IPS DF 6.9 (cell line): ENCODE measurements around the gene SPRED2.

Experiments used
- DNase-seq: peaks from one replicate; pipeline ENCODE4 v3.0.0-alpha.2; 2013; ENCODE audit warnings: low read depth, low spot score
- H3K27ac ChIP-seq: one replicate; pipeline ENCODE4 v1.5.1; 2013; ENCODE audit warnings: low read length, control low read depth
- H3K27me3 ChIP-seq: 2 replicates; pipeline ENCODE4 v1.6.1; 2013; ENCODE audit warnings: mild to moderate bottlenecking, low read length; ENCODE audit not compliant: control insufficient read depth, insufficient read depth
- H3K36me3 ChIP-seq: 2 replicates; pipeline ENCODE4 v1.6.1; 2013; ENCODE audit warnings: low read length; ENCODE audit not compliant: control insufficient read depth, insufficient read depth
- H3K4me1 ChIP-seq: 2 replicates; pipeline ENCODE4 v1.6.1; 2013; ENCODE audit warnings: low read length; ENCODE audit not compliant: control insufficient read depth, insufficient read depth
- H3K4me3 ChIP-seq: 2 replicates; pipeline ENCODE4 v1.5.1; 2013; ENCODE audit warnings: mild to moderate bottlenecking, low read length
- H3K9me3 ChIP-seq: 2 replicates; pipeline ENCODE4 v1.6.1; 2013; ENCODE audit warnings: low read length, inconsistent platforms; ENCODE audit not compliant: control insufficient read depth, insufficient read depth
- WGBS: extraction: QIAGEN DNeasy Blood & Tissue Kit; methylation state at CpG from one replicate; pipeline ENCODE4 v1.1.7; 2013; ENCODE audit warnings: mixed read lengths, missing lambda C conversion rate; ENCODE audit not compliant: insufficient read length, insufficient coverage; 5-methylcytosine and 5-hydroxymethylcytosine counted together

SPRED2 gene

GRCh38 chr2:65397122-65397521 is 35.3 kb downstream of the SPRED2 start:
- H3K36me3 ChIP-seq = no peaks in the 10 kb centered on the region
- H3K4me3 ChIP-seq = no peak overlapping the region
- no CpG with 5 or more reads among the region's 2 CpGs for WGBS
- H3K27ac ChIP-seq = no peak overlapping the region
- H3K27me3 ChIP-seq = no peaks in the 10 kb centered on the region
- no peaks in the 10 kb centered on the region for H3K9me3 ChIP-seq
- H3K4me1 ChIP-seq = peaks cover 4% of the 10 kb centered on the region
- no peak for DNase-seq

- H3K4me1 ChIP-seq = peaks cover 4% of the 10 kb centered on the region
- H3K27me3 ChIP-seq = no peaks in the 10 kb centered on the region
- no peak for DNase-seq
- no peak overlapping the region for H3K27ac ChIP-seq
- no CpG with 5 or more reads among the region's 7 CpGs for WGBS
- H3K9me3 ChIP-seq = no peaks in the 10 kb centered on the region
- H3K4me3 ChIP-seq = no peak overlapping the region
- no peaks in the 10 kb centered on the region for H3K36me3 ChIP-seq
Measured at GRCh38 chr2:65396348-65397026, 35.9 kb downstream of the SPRED2 start.

DNA sequence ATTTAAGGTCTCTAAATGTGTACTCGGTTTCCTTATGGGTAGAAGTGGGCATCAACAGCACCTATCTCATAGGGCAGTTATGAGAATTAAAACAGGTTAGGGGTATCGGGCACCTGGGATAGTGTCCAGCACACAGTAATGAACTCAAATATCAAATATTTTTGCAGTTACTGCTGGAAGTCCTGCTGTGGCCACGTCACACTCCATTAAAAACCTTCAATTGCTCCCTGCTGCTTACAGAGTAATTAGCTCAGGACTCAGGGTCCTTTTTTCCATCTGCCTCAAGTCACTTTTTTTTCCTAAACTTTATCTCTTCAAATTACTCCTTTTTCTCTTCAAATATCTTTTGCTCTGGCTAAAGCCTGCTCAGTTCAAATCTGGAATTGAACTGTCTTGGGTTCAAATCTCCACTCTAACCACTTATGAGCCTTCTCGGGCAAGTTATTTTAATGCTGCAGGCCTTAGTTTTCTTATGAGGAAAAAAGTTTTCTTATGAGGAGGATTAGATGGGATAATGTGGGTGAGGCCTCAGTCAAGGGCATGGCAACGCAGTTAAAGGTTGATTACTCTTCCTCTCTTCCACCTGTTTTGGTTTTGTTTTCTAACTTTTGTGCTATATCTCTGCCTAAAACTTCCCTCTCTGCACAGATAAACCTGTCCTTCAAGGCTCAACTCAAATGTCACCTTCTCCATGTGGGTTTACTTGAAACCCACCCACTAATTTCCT is 36.6 kb downstream of the SPRED2 start:
- no peaks in the 10 kb centered on the region for H3K36me3 ChIP-seq
- no peak overlapping the region for H3K27ac ChIP-seq
- H3K4me3 ChIP-seq = no peak overlapping the region
- no CpG with 5 or more reads among the region's 5 CpGs for WGBS
- no peaks in the 10 kb centered on the region for H3K27me3 ChIP-seq
- H3K9me3 ChIP-seq = no peaks in the 10 kb centered on the region
- peaks cover 4% of the 10 kb centered on the region for H3K4me1 ChIP-seq
- DNase-seq = no peak

DNA sequence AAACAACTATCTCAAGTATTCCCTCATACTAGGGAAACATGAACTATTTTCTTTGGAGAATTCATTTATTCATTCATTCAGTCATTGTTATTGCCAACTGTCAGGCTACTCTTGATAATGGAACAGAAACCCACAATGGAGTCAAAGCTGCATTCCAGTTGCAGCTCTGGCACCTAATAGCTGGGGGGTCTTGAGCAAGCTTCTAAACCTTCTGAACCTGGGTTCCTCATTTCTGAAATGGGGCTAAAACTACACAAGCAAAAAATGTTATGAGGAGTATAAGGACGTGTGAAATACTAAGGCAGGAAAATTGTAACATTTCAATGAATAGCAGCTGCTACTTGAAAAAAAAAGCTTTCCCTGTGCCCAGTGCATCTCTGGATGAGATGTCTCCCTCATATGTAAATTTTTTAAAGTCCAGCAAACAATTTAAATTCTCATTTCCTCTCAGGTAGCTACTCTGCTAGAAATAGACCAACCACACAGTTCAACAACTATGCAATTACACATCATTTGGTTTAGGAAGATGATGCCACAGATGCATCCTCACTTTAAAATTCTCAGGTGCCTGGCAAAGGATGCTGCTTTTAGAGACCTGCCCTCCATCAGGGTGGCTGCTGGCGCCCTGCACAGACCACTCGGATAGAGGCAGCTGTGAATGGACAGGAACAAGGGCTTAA is 38.5 kb downstream of the SPRED2 start:
- no peaks in the 10 kb centered on the region for H3K9me3 ChIP-seq
- WGBS = no CpG with 5 or more reads among the region's 3 CpGs
- peaks cover 4% of the 10 kb centered on the region for H3K4me1 ChIP-seq
- no peak for DNase-seq
- no peak overlapping the region for H3K27ac ChIP-seq
- H3K27me3 ChIP-seq = no peaks in the 10 kb centered on the region
- H3K4me3 ChIP-seq = no peak overlapping the region
- H3K36me3 ChIP-seq = no peaks in the 10 kb centered on the region

DNA sequence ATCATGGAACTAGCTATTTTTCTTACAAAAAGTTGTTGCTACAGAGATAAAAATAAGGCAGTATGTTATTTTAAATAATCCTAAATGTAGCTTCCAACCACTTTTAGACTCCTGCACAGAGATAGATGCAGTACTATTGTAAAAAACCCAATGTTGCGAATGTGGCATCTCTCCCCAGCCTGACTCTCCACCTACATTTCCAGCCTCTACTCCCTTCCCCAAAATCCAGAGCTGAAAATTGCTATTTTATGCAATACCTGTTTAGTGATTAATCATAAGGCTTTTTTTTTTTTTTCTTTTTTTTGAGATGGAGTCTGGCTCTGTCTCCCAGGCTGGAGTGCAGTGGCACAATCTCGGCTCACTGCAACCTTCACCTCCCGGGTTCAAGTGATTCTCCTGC is 39.4 kb downstream of the SPRED2 start:
- H3K27me3 ChIP-seq = no peaks in the 10 kb centered on the region
- no peaks in the 10 kb centered on the region for H3K9me3 ChIP-seq
- H3K4me1 ChIP-seq = peaks cover 4% of the 10 kb centered on the region
- no peak overlapping the region for H3K27ac ChIP-seq
- no peak for DNase-seq
- no peaks in the 10 kb centered on the region for H3K36me3 ChIP-seq
- no peak overlapping the region for H3K4me3 ChIP-seq
- WGBS = no CpG with 5 or more reads among the region's 3 CpGs

DNA sequence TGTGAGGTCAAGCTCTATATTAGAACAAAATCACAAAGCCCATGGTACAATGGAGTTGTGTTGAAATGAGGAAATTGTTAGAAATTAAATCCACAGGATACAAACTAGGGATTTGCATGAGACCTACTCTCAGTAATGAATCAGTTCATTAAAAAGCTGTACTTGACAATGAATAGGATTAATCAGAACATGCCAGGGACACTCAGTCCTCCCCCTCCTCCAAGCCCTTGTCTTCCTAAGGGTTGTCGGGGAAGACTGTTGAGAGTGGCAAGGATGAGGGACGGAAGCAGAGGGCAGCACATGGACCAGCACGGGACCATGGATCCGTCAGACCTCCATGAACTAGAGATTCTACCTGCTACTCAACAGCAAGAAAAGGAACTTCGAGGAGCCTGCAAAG is 39.8 kb downstream of the SPRED2 start:
- H3K4me1 ChIP-seq = peaks cover 4% of the 10 kb centered on the region
- no peaks in the 10 kb centered on the region for H3K36me3 ChIP-seq
- no CpG with 5 or more reads among the region's 5 CpGs for WGBS
- H3K27ac ChIP-seq = no peak overlapping the region
- no peak for DNase-seq
- no peak overlapping the region for H3K4me3 ChIP-seq
- no peaks in the 10 kb centered on the region for H3K27me3 ChIP-seq
- H3K9me3 ChIP-seq = no peaks in the 10 kb centered on the region

DNA sequence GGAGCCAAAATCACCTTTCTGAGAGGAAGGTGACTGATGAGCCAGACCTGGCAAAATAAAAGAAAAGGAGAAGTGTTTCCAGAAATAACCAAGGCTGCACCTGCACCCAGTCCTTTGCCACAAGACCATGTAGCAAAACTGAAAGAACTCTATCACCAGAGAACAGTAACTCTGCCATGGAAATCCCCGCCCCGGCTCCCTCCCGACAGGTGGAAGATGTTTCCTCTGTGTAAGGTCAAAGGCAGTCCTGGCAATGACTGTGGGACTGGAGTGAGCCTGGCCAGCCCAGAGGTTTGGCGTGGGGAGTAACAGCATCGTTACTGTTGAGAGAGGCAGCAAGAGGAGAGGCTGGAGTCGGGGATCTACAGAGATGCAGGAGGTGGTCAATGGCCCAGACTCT is 42.3 kb downstream of the SPRED2 start:
- H3K9me3 ChIP-seq = no peaks in the 10 kb centered on the region
- no peaks in the 10 kb centered on the region for H3K27me3 ChIP-seq
- no peaks in the 10 kb centered on the region for H3K36me3 ChIP-seq
- H3K4me1 ChIP-seq = peaks cover 4% of the 10 kb centered on the region
- DNase-seq = no peak
- no CpG with 5 or more reads among the region's 6 CpGs for WGBS
- H3K27ac ChIP-seq = no peak overlapping the region
- H3K4me3 ChIP-seq = no peak overlapping the region

- peaks cover 2% of the 10 kb centered on the region; the same call in 1 of the 2 replicates for H3K4me1 ChIP-seq
- DNase-seq = no peak
- no peaks in the 10 kb centered on the region for H3K27me3 ChIP-seq
- H3K9me3 ChIP-seq = no peaks in the 10 kb centered on the region
- WGBS = no CpG with 5 or more reads among the region's 1 CpG
- H3K4me3 ChIP-seq = no peak overlapping the region
- no peaks in the 10 kb centered on the region for H3K36me3 ChIP-seq
- H3K27ac ChIP-seq = no peak overlapping the region
Measured at GRCh38 chr2:65389476-65389875, 42.9 kb downstream of the SPRED2 start.

- no CpG with 5 or more reads among the region's 3 CpGs for WGBS
- Histone ChIP-seq H3K36me3 (no peaks in the 10 kb centered on the region), H3K4me1 (no peaks in the 10 kb centered on the region), H3K4me3 (no peak overlapping the region), H3K27me3 (no peaks in the 10 kb centered on the region), H3K9me3 (no peaks in the 10 kb centered on the region), H3K27ac (no peak overlapping the region)
- no peak for DNase-seq
Measured at GRCh38 chr2:65388596-65389390, 43.6 kb downstream of the SPRED2 start.

GRCh38 chr2:65388051-65388531 is 44.3 kb downstream of the SPRED2 start:
- no peaks in the 10 kb centered on the region for H3K27me3 ChIP-seq
- no peak overlapping the region for H3K27ac ChIP-seq
- no peak for DNase-seq
- H3K4me1 ChIP-seq = no peaks in the 10 kb centered on the region
- no peaks in the 10 kb centered on the region for H3K36me3 ChIP-seq
- no peak overlapping the region for H3K4me3 ChIP-seq
- H3K9me3 ChIP-seq = no peaks in the 10 kb centered on the region
- no CpG with 5 or more reads among the region's 16 CpGs for WGBS
